CD4-positive, alpha-beta memory T cell (primary cell): Measurements from ENCODE around the gene ARMC10. TPM values are rescaled to one million over a fixed set of nuclear protein-coding genes. Genes with fewer than 3 reads are reported as not detected.
A peak's percentile ranks its signal among the peaks of the same experiment; 100 is the strongest.
"Not testable (repeated sequence)": the region's sequence is repeated elsewhere in the genome, so short reads cannot be mapped to it uniquely, and the experiment has no call there.

Experiments used
- CTCF ChIA-PET: fragments of 350-600 bp; sonication (Branson Sonifier 250); formaldehyde crosslinking; loops from one replicate; lab custom pipeline; 2021; ENCODE audit warnings: inconsistent platforms; ENCODE audit not compliant: partially characterized antibody; lab: Charles Lee
- POLR2A ChIA-PET: fragments of 350-600 bp; sonication (Branson Sonifier 250); formaldehyde crosslinking; loops from one replicate; lab custom pipeline; 2021; ENCODE audit not compliant: partially characterized antibody; lab: Charles Lee
- DNase-seq, 5 donors: peaks; one replicate each; pipeline versions ENCODE4 v3.0.0 to v3.0.0-alpha.2; 2020 to 2022; ENCODE audit warnings: mixed read lengths in 1 of 5
- H3K27ac ChIP-seq: one replicate; pipeline ENCODE4 v1.7.0; 2013; ENCODE audit warnings: low read depth, low read length
- H3K27me3 ChIP-seq: 2 replicates; pipeline ENCODE4 v1.7.0; 2013; ENCODE audit warnings: mild to moderate bottlenecking, low read length, moderate library complexity; ENCODE audit not compliant: insufficient read depth
- H3K36me3 ChIP-seq: 2 replicates; pipeline ENCODE4 v1.7.0; 2013; ENCODE audit warnings: mild to moderate bottlenecking, low read length, moderate library complexity; ENCODE audit not compliant: insufficient read depth
- H3K4me1 ChIP-seq: 2 replicates; pipeline ENCODE4 v1.7.0; 2013; ENCODE audit warnings: mild to moderate bottlenecking, low read length, moderate library complexity; ENCODE audit not compliant: insufficient read depth
- H3K4me3 ChIP-seq, 2 donors: one replicate each; pipeline ENCODE4 v1.7.0; 2013; ENCODE audit warnings: low read length in 2 of 2, mild to moderate bottlenecking in 1 of 2
- H3K9me3 ChIP-seq, 2 donors: one replicate each; pipeline ENCODE4 v1.7.0; 2013; ENCODE audit warnings: low read length in 2 of 2, control low read depth in 1 of 2; ENCODE audit not compliant: control insufficient read depth in 1 of 2
- H3K27ac Mint-ChIP-seq, 7 donors: one replicate each; pipeline ENCODE4 v1.8.0; 2020 to 2021; ENCODE audit warnings: mixed read lengths in 7 of 7, mild to moderate bottlenecking in 6 of 7, inconsistent platforms in 3 of 7, moderate library complexity in 3 of 7
- H3K27me3 Mint-ChIP-seq, 2 donors: one replicate each; pipeline ENCODE4 v1.8.0; 2020 to 2021; ENCODE audit warnings: mixed read lengths in 2 of 2
- H3K36me3 Mint-ChIP-seq, 2 donors: one replicate each; pipeline ENCODE4 v1.8.0; 2020 to 2021; ENCODE audit warnings: mixed read lengths in 2 of 2, inconsistent platforms in 1 of 2, mild to moderate bottlenecking in 1 of 2
- H3K4me1 Mint-ChIP-seq, 4 donors: one replicate each; pipeline ENCODE4 v1.8.0; 2020 to 2021; ENCODE audit warnings: mixed read lengths in 4 of 4, mild to moderate bottlenecking in 1 of 4
- H3K4me3 Mint-ChIP-seq, 8 donors: one replicate each; pipeline ENCODE4 v1.8.0; 2020 to 2021; ENCODE audit warnings: mixed read lengths in 8 of 8, mild to moderate bottlenecking in 7 of 8, moderate library complexity in 6 of 8, inconsistent platforms in 3 of 8
- H3K9me3 Mint-ChIP-seq, 8 donors: one replicate each; pipeline ENCODE4 v1.8.0; 2020 to 2021; ENCODE audit warnings: mixed read lengths in 8 of 8, mild to moderate bottlenecking in 5 of 8, inconsistent platforms in 3 of 8, moderate library complexity in 1 of 8
- intact Hi-C: fragments of 100-400 bp; cut with micrococcal nuclease; formaldehyde crosslinking; loops from one replicate; pipeline ENCODE4 v1.15.1; 2023
- polyA plus RNA-seq, 2 donors: library from polyadenylated mRNA; unstranded; fragments of 300-500 nt; fragmentation: Illumina TruSeq; gene quantifications; one replicate each; pipeline ENCODE4 v1.2.3, GENCODE V29; 2021
- total RNA-seq, 2 experiments: library from RNA; stranded (reverse); gene quantifications; one replicate each; pipeline ENCODE4 v1.2.3, GENCODE V29; 2021

ARMC10 gene
- total RNA-seq (10 to 100 TPM; 28.4 to 28.8 TPM), polyA plus RNA-seq (10 to 100 TPM; 42.8 to 54.2 TPM)

DNA sequence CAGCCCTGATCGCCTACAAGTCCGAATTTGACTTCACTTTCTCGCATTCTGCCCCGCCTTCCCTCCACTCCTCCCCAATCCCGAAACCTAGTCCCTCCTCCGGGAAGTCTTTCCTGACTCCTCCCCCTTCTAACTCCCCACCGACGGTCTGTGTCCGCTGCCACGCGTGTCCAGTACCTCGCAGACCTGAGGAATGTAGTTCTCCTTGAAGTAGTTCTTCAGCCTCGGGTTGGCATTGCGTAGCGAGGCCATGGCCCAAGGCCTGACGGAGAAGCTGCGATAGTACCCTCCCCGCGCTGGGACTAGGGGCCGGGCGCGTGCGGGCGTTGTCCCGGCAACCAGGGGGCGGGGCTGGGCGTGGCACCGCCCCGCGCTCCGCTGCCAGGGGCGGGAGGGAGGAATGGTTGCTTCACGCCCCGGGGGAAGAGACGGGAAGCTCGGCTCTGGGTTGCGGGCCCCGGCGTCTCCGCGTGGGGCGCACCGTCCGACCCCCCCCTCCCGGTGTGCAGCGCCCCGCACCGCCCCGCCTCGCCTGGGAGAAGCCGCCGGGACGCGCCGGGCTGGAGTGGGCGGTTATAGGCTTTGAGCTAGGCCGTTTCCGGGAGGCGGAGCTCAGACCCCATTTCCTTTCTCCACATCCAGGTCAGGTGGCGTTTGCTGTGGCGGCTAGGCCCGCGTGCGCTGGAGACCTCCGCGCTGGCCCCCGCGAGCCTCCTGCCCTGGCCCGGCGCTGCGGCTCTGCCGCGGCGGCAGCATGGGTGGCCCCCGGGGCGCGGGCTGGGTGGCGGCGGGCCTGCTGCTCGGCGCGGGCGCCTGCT, at the start of gene ARMC10, which contains the start of gene FBXL13:
Gene ARMC10, plus strand, starts transcription at position 622 of the 818 bp plus-strand sequence. Its CDS starts 133 bp downstream, at position 755.
Gene FBXL13, minus strand, starts transcription at position 278 of the 818 bp plus-strand sequence.
- H3K27me3 ChIP-seq: no peaks in the 10 kb centered on the region
- DNase-seq: peak; percentile 89 to 91 (median 90)
- H3K27me3 Mint-ChIP-seq: no peaks in the 10 kb centered on the region
- ChIA-PET CTCF (interaction anchor here (0.9 to 2.9 kb wide), 8 partner anchors 8 to 316 kb away, joined by 3 to 14 read pairs (median 4); partner anchors contain the start of gene NAPEPLD), POLR2A (interaction anchor here (0.6 to 2.2 kb wide), 16 partner anchors 13 to 1939 kb away, joined by 3 to 28 read pairs (median 4); partner anchors contain the start of genes FAM185A, NAPEPLD, PMPCB and PSMC2)
- H3K4me3 ChIP-seq: peak within 1 kb of the TSS; percentile 75 to 79
- intact Hi-C loops: loop anchor here (1.0 to 5.0 kb wide), 5 partner anchors 75 to 326 kb away; partner anchors contain the start of genes DNAJC2, FAM185A, NAPEPLD and PMPCB
- no peaks in the 10 kb centered on the region for H3K9me3 ChIP-seq
- H3K36me3 Mint-ChIP-seq: peaks cover 0 to 5% of the 10 kb centered on the region in 2 donors
- peak within 1 kb of the TSS; percentile 77 for H3K27ac ChIP-seq
- no peaks in the 10 kb centered on the region for H3K36me3 ChIP-seq
- H3K4me3 Mint-ChIP-seq: peak within 1 kb of the TSS; percentile 94 to 99 (median 96)
- H3K27ac Mint-ChIP-seq: peak within 1 kb of the TSS; percentile 92 to 99 (median 98)
- peaks cover 29 to 45% (median 37%) of the 10 kb centered on the region in 4 donors for H3K4me1 Mint-ChIP-seq
- H3K9me3 Mint-ChIP-seq: no peaks in the 10 kb centered on the region
- H3K4me1 ChIP-seq: peaks cover 35% of the 10 kb centered on the region

DNA sequence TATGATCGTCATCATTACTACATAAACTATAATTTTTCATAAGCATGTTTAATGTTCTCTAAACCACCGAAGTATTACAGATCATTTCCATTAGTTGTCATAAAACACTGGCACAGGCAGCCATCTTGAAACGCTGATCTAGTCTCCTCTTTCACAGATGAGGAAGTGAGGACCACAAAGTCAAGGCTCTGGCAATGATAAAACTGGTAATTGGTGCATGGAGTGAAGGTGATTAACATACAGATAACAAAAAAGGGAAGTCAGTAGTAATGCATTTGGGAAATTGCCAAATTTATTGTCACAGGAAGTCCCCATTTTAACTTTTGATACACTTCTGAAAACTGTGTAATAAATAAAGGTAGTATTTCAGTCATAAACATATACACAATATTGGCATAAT, 49.6 kb upstream of the ARMC10 start:
- H3K4me3 Mint-ChIP-seq: no peak overlapping the region
- Histone ChIP-seq H3K4me3 (no peak overlapping the region), H3K27ac (no peak overlapping the region), H3K9me3 (no peaks in the 10 kb centered on the region), H3K36me3 (no peaks in the 10 kb centered on the region), H3K27me3 (no peaks in the 10 kb centered on the region), H3K4me1 (no peaks in the 10 kb centered on the region)
- peaks cover 5 to 6% (median 6%) of the 10 kb centered on the region in 4 donors for H3K4me1 Mint-ChIP-seq
- POLR2A ChIA-PET: no interaction called here
- CTCF ChIA-PET: no interaction called here
- H3K27ac Mint-ChIP-seq: no peak overlapping the region
- peaks cover 0 to 20% (median 12%) of the 10 kb centered on the region in 8 donors for H3K9me3 Mint-ChIP-seq
- intact Hi-C loops: no loop called here
- H3K36me3 Mint-ChIP-seq: peaks cover 0 to 4% of the 10 kb centered on the region in 2 donors
- H3K27me3 Mint-ChIP-seq: no peaks in the 10 kb centered on the region
- DNase-seq: peak in 2 of 5 donors; percentile 4 to 5

DNA sequence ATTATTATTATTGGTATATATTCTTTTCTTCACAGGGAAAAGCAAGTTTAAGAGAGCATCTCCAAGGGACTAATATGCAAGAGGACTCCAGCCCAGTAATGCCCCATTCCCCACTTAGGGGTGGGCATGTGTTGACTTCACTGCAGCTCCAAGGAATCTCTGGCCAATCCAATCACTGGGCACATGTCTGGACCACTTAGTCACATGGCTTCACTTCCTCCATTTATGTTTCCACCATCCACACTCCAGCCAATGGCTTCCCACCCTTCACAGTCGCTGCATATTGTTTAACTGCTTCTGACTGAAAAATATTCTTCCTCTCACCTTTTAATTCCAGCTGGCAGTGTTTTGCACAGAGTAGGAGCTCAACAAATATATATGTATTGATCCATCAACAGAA, 43.9 kb upstream of the ARMC10 start:
- H3K4me1 ChIP-seq: no peaks in the 10 kb centered on the region
- Mint-ChIP-seq H3K4me1 (no peaks in the 10 kb centered on the region), H3K36me3 (no peaks in the 10 kb centered on the region), H3K27me3 (no peaks in the 10 kb centered on the region), H3K27ac (no peak overlapping the region), H3K4me3 (no peak overlapping the region), H3K9me3 (no peaks in the 10 kb centered on the region)
- no peaks in the 10 kb centered on the region for H3K9me3 ChIP-seq
- no peak overlapping the region for H3K27ac ChIP-seq
- intact Hi-C loops: no loop called here
- no peaks in the 10 kb centered on the region for H3K36me3 ChIP-seq
- ChIA-PET CTCF (no interaction called here), POLR2A (no interaction called here)
- no peak overlapping the region for H3K4me3 ChIP-seq
- DNase-seq: no peak
- no peaks in the 10 kb centered on the region for H3K27me3 ChIP-seq

DNA sequence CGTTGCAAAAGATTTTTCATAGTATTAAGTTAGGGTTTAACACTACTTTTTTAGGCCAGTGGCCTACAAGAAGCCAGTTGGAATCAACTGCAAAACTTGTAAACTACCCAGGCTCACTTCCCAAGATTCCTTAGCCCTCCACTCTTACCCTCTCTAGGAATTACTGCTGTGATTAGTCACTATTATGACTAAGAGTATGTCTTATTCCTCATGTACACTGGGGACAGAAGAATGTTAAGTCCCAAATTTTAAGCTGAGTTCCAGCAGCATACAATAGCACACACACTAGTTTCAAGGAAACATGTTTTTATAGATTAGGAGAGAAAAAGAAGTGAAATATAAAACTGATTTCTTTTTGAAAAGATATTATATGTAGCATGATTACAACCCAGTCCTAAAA, 43.2 kb upstream of the ARMC10 start:
- H3K4me1 Mint-ChIP-seq: no peaks in the 10 kb centered on the region
- H3K27ac ChIP-seq: no peak overlapping the region
- H3K36me3 Mint-ChIP-seq: no peaks in the 10 kb centered on the region
- H3K27me3 Mint-ChIP-seq: no peaks in the 10 kb centered on the region
- H3K4me3 Mint-ChIP-seq: no peak overlapping the region
- DNase-seq: no peak
- intact Hi-C loops: no loop called here
- peak overlapping the region in 1 of 7 donors; percentile 40 for H3K27ac Mint-ChIP-seq
- CTCF ChIA-PET: no interaction called here
- no peaks in the 10 kb centered on the region for H3K4me1 ChIP-seq
- H3K9me3 ChIP-seq: no peaks in the 10 kb centered on the region
- no peaks in the 10 kb centered on the region for H3K36me3 ChIP-seq
- no peaks in the 10 kb centered on the region for H3K9me3 Mint-ChIP-seq
- POLR2A ChIA-PET: no interaction called here
- no peak overlapping the region for H3K4me3 ChIP-seq
- H3K27me3 ChIP-seq: no peaks in the 10 kb centered on the region

DNA sequence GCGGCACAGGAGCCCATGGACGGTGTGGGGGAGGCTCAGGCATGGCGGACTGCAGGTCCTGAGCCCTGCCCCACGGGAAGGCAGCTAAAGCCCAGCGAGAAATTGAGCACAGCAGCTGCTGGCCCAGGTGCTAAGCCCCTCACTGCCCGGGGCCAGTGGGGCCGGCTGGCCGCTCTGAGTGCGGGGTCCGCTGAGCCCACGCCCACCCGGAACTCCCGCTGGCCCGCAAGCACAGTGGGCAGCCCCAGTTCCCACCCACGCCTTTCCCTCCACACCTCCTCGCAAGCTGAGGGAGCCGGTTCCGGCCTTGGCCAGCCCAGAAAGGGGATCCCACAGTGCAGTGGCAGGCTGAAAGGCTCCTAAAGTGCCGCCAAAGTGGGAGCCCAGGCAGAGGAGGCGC, 40.6 kb upstream of the ARMC10 start:
- H3K27ac ChIP-seq, H3K9me3 Mint-ChIP-seq, H3K4me3 Mint-ChIP-seq, H3K27me3 Mint-ChIP-seq, DNase-seq, POLR2A ChIA-PET, H3K4me3 ChIP-seq, intact Hi-C loops, H3K36me3 Mint-ChIP-seq, H3K27ac Mint-ChIP-seq, H3K36me3 ChIP-seq, H3K9me3 ChIP-seq, H3K27me3 ChIP-seq, H3K4me1 ChIP-seq: not testable (repeated sequence)
- CTCF ChIA-PET: interaction anchor here (1.2 kb wide), 1 partner anchor 8 kb away, joined by 3 read pairs; no protein-coding TSS in a partner anchor
- peaks cover 0 to 12% (median 0%) of the 10 kb centered on the region in 4 donors for H3K4me1 Mint-ChIP-seq

DNA sequence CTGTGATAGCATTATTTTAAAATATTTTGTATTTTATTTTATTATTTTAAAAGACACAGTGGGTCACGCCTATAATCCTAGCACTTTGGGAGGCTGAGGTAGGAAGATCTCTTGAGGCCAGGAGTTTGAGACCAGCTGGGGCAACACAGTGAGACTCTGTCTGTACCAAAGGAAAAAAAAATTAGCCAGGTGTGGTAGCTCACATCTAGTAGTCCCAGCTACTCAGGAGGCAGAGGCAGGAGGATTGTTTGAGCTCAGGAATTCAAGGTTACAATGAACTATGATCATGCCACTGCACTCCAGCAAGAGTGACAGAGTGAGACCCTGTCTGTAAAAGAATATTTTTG, 37.5 kb upstream of the ARMC10 start:
- Mint-ChIP-seq H3K4me1 (peaks cover 0 to 12% (median 0%) of the 10 kb centered on the region in 4 donors), H3K36me3 (peaks cover 0 to 5% of the 10 kb centered on the region in 2 donors), H3K27me3 (no peaks in the 10 kb centered on the region), H3K9me3 (peaks cover 0 to 15% (median 3%) of the 10 kb centered on the region in 8 donors), H3K4me3 (no peak overlapping the region), H3K27ac (no peak overlapping the region)
- Histone ChIP-seq H3K9me3 (no peaks in the 10 kb centered on the region), H3K4me1 (no peaks in the 10 kb centered on the region), H3K27ac (no peak overlapping the region), H3K4me3 (no peak overlapping the region), H3K36me3 (no peaks in the 10 kb centered on the region), H3K27me3 (no peaks in the 10 kb centered on the region)
- intact Hi-C loops: no loop called here
- CTCF ChIA-PET: no interaction called here
- no peak for DNase-seq
- POLR2A ChIA-PET: no interaction called here
